Esophagus muscularis mucosa (tissue), 4 donors: Measurements from ENCODE around the gene PLEKHM3. TPM values are rescaled to one million over a fixed set of nuclear protein-coding genes. Genes with fewer than 3 reads are reported as not detected.
A peak's percentile ranks its signal among the peaks of the same experiment; 100 is the strongest.

Experiments
- DNase-seq: peaks from one replicate; pipeline ENCODE4 v3.0.0-alpha.2; 2017; ENCODE audit errors: extremely low spot score
- H3K27ac ChIP-seq, 4 donors: fragments of 200-600 bp; sonication (generic); replicated peaks in 1 of 4; 1 replicate in 3 of 4; 2 replicates in 1 of 4; pipeline ENCODE4 v1.5.1; 2016 to 2019; ENCODE audit warnings: mild to moderate bottlenecking in 1 of 4
- H3K27me3 ChIP-seq, 4 donors: fragments of 200-600 bp; sonication (generic); one replicate each; pipeline versions ENCODE4 v1.5.1 to v1.6.0; 2016 to 2019
- H3K36me3 ChIP-seq, 4 donors: fragments of 200-600 bp; sonication (generic); one replicate each; pipeline ENCODE4 v1.5.1; 2016 to 2019
- H3K4me1 ChIP-seq, 4 donors: fragments of 200-600 bp; sonication (generic); one replicate each; pipeline ENCODE4 v1.5.1; 2016 to 2019
- H3K4me3 ChIP-seq, 4 donors: fragments of 200-600 bp; sonication (generic); 1 replicate in 2 of 4; 2 replicates in 2 of 4; pipeline ENCODE4 v1.5.1; 2016 to 2019; ENCODE audit warnings: mild to moderate bottlenecking in 4 of 4, moderate library complexity in 1 of 4
- H3K9me3 ChIP-seq, 4 donors: fragments of 200-600 bp; sonication (generic); 1 replicate in 3 of 4; 2 replicates in 1 of 4; pipeline ENCODE4 v1.5.1; 2016 to 2019
- CTCF ChIP-seq, 3 experiments: fragments of 200-600 bp in 2 of 3; fragments of 450-650 bp in 1 of 3; sonication (generic) in 2 of 3; IDR thresholded peaks; one replicate each; pipeline ENCODE4 v1.5.1; 2017 to 2019; ENCODE audit warnings: antibody characterized with exemption in 3 of 3, mild to moderate bottlenecking in 2 of 3, moderate library complexity in 1 of 3
- EP300 ChIP-seq: sonication (generic); formaldehyde crosslinking; IDR thresholded peaks from one replicate; pipeline ENCODE4 v1.6.1; 2017; ENCODE audit warnings: antibody characterized with exemption
- POLR2A ChIP-seq: fragments of 450-650 bp; IDR thresholded peaks from one replicate; pipeline ENCODE4 v1.6.1; 2017; ENCODE audit warnings: antibody characterized with exemption, moderate library complexity, mild to moderate bottlenecking, low read depth
- POLR2AphosphoS5 ChIP-seq, 2 donors: sonication (generic); formaldehyde crosslinking; IDR thresholded peaks; one replicate each; pipeline ENCODE4 v1.6.1; 2017; ENCODE audit warnings: antibody characterized with exemption in 2 of 2
- WGBS: methylation state at CpG from one replicate; pipeline ENCODE4 v1.1.5; 2018; 5-methylcytosine and 5-hydroxymethylcytosine counted together
- intact Hi-C: fragments of 100-400 bp; cut with DNase I; formaldehyde crosslinking; loops from one replicate; pipeline ENCODE4 v1.15.1; 2023
- total RNA-seq, 4 donors: library from RNA; depleted of rRNA; stranded (reverse); fragments of >200 nt; gene quantifications; one replicate each; pipeline versions ENCODE4 v1.1.0 to v1.2.1, GENCODE V29; 2016

The PLEKHM3 gene
- total RNA-seq, 4 donors from 2014 or later = 24.8 to 34.5 (median 31.1) TPM

GRCh38 chr2:207901401-207901800 is 123.9 kb downstream of the PLEKHM3 start:
- Histone ChIP-seq H3K27ac (no peak overlapping the region), H3K9me3 (no peaks in the 10 kb centered on the region), H3K36me3 (peaks cover 0 to 27% (median 9%) of the 10 kb centered on the region in 4 donors), H3K4me1 (no peaks in the 10 kb centered on the region), H3K27me3 (no peaks in the 10 kb centered on the region), H3K4me3 (no peak overlapping the region)
- intact Hi-C loops = no loop called here
- DNase-seq = no peak
- TF ChIP-seq POLR2AphosphoS5 (IDR thresholded peaks at IDR 0.05) (no peak), POLR2A (no peak), EP300 (no peak), CTCF (IDR thresholded peaks at IDR 0.05) (no peak)
- 94% methylated on average over 4 of the region's 4 CpGs for WGBS

- TF ChIP-seq POLR2A = no peak
- TF ChIP-seq CTCF (IDR thresholded peaks at IDR 0.05) = no peak
- no peak for TF ChIP-seq EP300
- TF ChIP-seq POLR2AphosphoS5 (IDR thresholded peaks at IDR 0.05) = no peak
- Histone ChIP-seq H3K9me3 (no peaks in the 10 kb centered on the region), H3K4me1 (peaks cover 0 to 16% (median 5%) of the 10 kb centered on the region in 4 donors), H3K27me3 (no peaks in the 10 kb centered on the region), H3K36me3 (peaks cover 0 to 27% (median 9%) of the 10 kb centered on the region in 4 donors), H3K4me3 (no peak overlapping the region), H3K27ac (no peak overlapping the region)
- intact Hi-C loops = no loop called here
- WGBS = 60% methylated on average over 1 of the region's 8 CpGs
- DNase-seq = no peak
These were observed 127.0 kb downstream of the PLEKHM3 start for GRCh38 chr2:207898354-207898695.

- TF ChIP-seq POLR2AphosphoS5 (IDR thresholded peaks at IDR 0.05) (no peak), EP300 (no peak)
- WGBS = 85% methylated on average over 9 of the region's 9 CpGs
These were observed 127.6 kb downstream of the PLEKHM3 start for GRCh38 chr2:207897541-207898353.

GRCh38 chr2:207896525-207897285 is 128.6 kb downstream of the PLEKHM3 start:
- intact Hi-C loops = no loop called here
- no peaks in the 10 kb centered on the region for H3K9me3 ChIP-seq
- DNase-seq = no peak
- WGBS = 98% methylated on average over 6 of the region's 6 CpGs
- no peak overlapping the region for H3K27ac ChIP-seq
- no peaks in the 10 kb centered on the region for H3K27me3 ChIP-seq
- no peak overlapping the region for H3K4me3 ChIP-seq
- H3K4me1 ChIP-seq = peaks cover 10 to 30% (median 17%) of the 10 kb centered on the region in 4 donors
- TF ChIP-seq EP300 (no peak), POLR2A (no peak), POLR2AphosphoS5 (IDR thresholded peaks at IDR 0.05) (no peak), CTCF (IDR thresholded peaks at IDR 0.05) (peak in 1 of 3 experiments; percentile 17)
- H3K36me3 ChIP-seq = peaks cover 0 to 21% (median 9%) of the 10 kb centered on the region in 4 donors

More at GRCh38 chr2:207897541-207898353, 127.6 kb downstream of the PLEKHM3 start:
- H3K27ac ChIP-seq = no peak overlapping the region
- intact Hi-C loops = no loop called here
- H3K27me3 ChIP-seq = no peaks in the 10 kb centered on the region
- no peaks in the 10 kb centered on the region for H3K9me3 ChIP-seq
- peaks cover 5 to 22% (median 11%) of the 10 kb centered on the region in 4 donors for H3K4me1 ChIP-seq
- DNase-seq = no peak
- H3K4me3 ChIP-seq = no peak overlapping the region
- H3K36me3 ChIP-seq = peaks cover 0 to 27% (median 9%) of the 10 kb centered on the region in 4 donors

- 95% methylated on average over 5 of the region's 5 CpGs for WGBS
- Histone ChIP-seq H3K27me3 (no peaks in the 10 kb centered on the region), H3K36me3 (peaks cover 0 to 9% (median 3%) of the 10 kb centered on the region in 4 donors), H3K4me3 (no peak overlapping the region), H3K9me3 (no peaks in the 10 kb centered on the region), H3K4me1 (peaks cover 10 to 30% (median 22%) of the 10 kb centered on the region in 4 donors), H3K27ac (no peak overlapping the region)
- TF ChIP-seq POLR2A = no peak
- TF ChIP-seq EP300 = no peak
- TF ChIP-seq CTCF (IDR thresholded peaks at IDR 0.05) = no peak
- TF ChIP-seq POLR2AphosphoS5 (IDR thresholded peaks at IDR 0.05) = no peak
- intact Hi-C loops = no loop called here
- no peak for DNase-seq
These were observed 130.0 kb downstream of the PLEKHM3 start for GRCh38 chr2:207895274-207895860.
